DOHH2 (cell line): ENCODE measurements around the gene GAS6.

Experiments
- H3F3A ChIP-seq: fragments of 200-600 bp; sonication (generic), shearing (Covaris generic); 2 replicates; pipeline ENCODE4 v1.6.0; 2016; ENCODE audit warnings: antibody characterized with exemption, mild to moderate bottlenecking; ENCODE audit not compliant: control insufficient read depth, insufficient read depth
- H3K27ac ChIP-seq: fragments of 200-600 bp; sonication (generic); 2 replicates; pipeline ENCODE4 v1.5.1; 2014; ENCODE audit warnings: low read depth, mild to moderate bottlenecking, low read length, moderate library complexity
- H3K27me3 ChIP-seq: fragments of 200-600 bp; sonication (generic); 2 replicates; pipeline ENCODE4 v1.6.1; 2014; ENCODE audit warnings: mild to moderate bottlenecking, low read length, mixed read lengths; ENCODE audit not compliant: control insufficient read depth
- H3K36me3 ChIP-seq: fragments of 200-600 bp; sonication (generic); 2 replicates; pipeline ENCODE4 v1.6.1; 2014; ENCODE audit warnings: mild to moderate bottlenecking, low read length, moderate library complexity, mixed read lengths; ENCODE audit not compliant: control insufficient read depth
- H3K4me1 ChIP-seq: fragments of 200-600 bp; sonication (generic); 2 replicates; pipeline ENCODE4 v1.6.1; 2014; ENCODE audit warnings: mild to moderate bottlenecking, low read length, mixed read lengths; ENCODE audit not compliant: control insufficient read depth
- H3K4me2 ChIP-seq: fragments of 200-600 bp; sonication (generic); 2 replicates; pipeline ENCODE4 v1.6.0; 2014; ENCODE audit warnings: mild to moderate bottlenecking, low read length, moderate library complexity
- H3K4me3 ChIP-seq: fragments of 200-600 bp; sonication (generic); 2 replicates; pipeline ENCODE4 v1.5.1; 2014; ENCODE audit warnings: mild to moderate bottlenecking, low read length, mixed read lengths
- H3K79me2 ChIP-seq: fragments of 200-600 bp; sonication (generic); 2 replicates; pipeline ENCODE4 v1.6.1; 2014; ENCODE audit warnings: mild to moderate bottlenecking, low read length, mixed read lengths; ENCODE audit not compliant: control insufficient read depth
- H3K9me2 ChIP-seq: fragments of 200-600 bp; sonication (generic); replicated peaks from 2 replicates; pipeline ENCODE4 v1.6.1; 2014; ENCODE audit warnings: mild to moderate bottlenecking, low read length, mixed read lengths; ENCODE audit not compliant: control insufficient read depth
- H3K9me3 ChIP-seq: fragments of 200-600 bp; sonication (generic); 2 replicates; pipeline ENCODE4 v1.6.1; 2014; ENCODE audit warnings: antibody characterized with exemption, low read length, mixed read lengths; ENCODE audit not compliant: control insufficient read depth, insufficient read depth
- H4K20me1 ChIP-seq: fragments of 200-600 bp; sonication (generic); 2 replicates; pipeline ENCODE4 v1.6.0; 2014; ENCODE audit warnings: low read depth, mild to moderate bottlenecking, antibody characterized with exemption, low read length, moderate library complexity; ENCODE audit not compliant: control insufficient read depth, insufficient read depth
- CTCF ChIP-seq: fragments of 200-600 bp; sonication (generic); IDR thresholded peaks from one replicate; pipeline ENCODE4 v1.5.1; 2014; ENCODE audit warnings: antibody characterized with exemption, mild to moderate bottlenecking, low read depth, low read length; ENCODE audit not compliant: poor library complexity, severe bottlenecking
- EZH2phosphoT487 ChIP-seq: fragments of 200-600 bp; sonication (generic); IDR thresholded peaks from 2 replicates; pipeline ENCODE4 v1.6.1; 2017; ENCODE audit warnings: borderline replicate concordance, mild to moderate bottlenecking, antibody characterized with exemption, low read length, moderate library complexity, mixed read lengths

The GAS6 gene

GRCh38 chr13:113882267-113882630 is 18.4 kb upstream of the GAS6 start:
- H3K4me2 ChIP-seq = no peak overlapping the region

GRCh38 chr13:113881614-113882266 is 17.9 kb upstream of the GAS6 start:
- Histone ChIP-seq H3K9me2 (no peaks in the 10 kb centered on the region), H3K4me1 (no peaks in the 10 kb centered on the region), H4K20me1 (no peaks in the 10 kb centered on the region), H3K4me3 (no peak overlapping the region), H3K36me3 (no peaks in the 10 kb centered on the region), H3K79me2 (no peaks in the 10 kb centered on the region), H3K4me2 (no peak overlapping the region), H3K27ac (no peak overlapping the region), H3K9me3 (no peaks in the 10 kb centered on the region), H3K27me3 (no peaks in the 10 kb centered on the region), H3F3A (no peaks in the 10 kb centered on the region)
- TF ChIP-seq EZH2phosphoT487 (no peak), CTCF (no peak)

More at GRCh38 chr13:113882267-113882630, 18.4 kb upstream of the GAS6 start:
- H3K27ac ChIP-seq = no peak overlapping the region
- no peaks in the 10 kb centered on the region for H3K36me3 ChIP-seq
- no peaks in the 10 kb centered on the region for H4K20me1 ChIP-seq
- H3K27me3 ChIP-seq = no peaks in the 10 kb centered on the region
- no peaks in the 10 kb centered on the region for H3K79me2 ChIP-seq
- H3K9me2 ChIP-seq = no peaks in the 10 kb centered on the region
- no peak overlapping the region for H3K4me3 ChIP-seq
- H3K4me1 ChIP-seq = no peaks in the 10 kb centered on the region
- H3F3A ChIP-seq = no peaks in the 10 kb centered on the region
- TF ChIP-seq EZH2phosphoT487 (no peak), CTCF (no peak)
- no peaks in the 10 kb centered on the region for H3K9me3 ChIP-seq

GRCh38 chr13:113880651-113881611 is 17.1 kb upstream of the GAS6 start:
- no peaks in the 10 kb centered on the region for H4K20me1 ChIP-seq
- H3K27me3 ChIP-seq = no peaks in the 10 kb centered on the region
- no peaks in the 10 kb centered on the region for H3K9me2 ChIP-seq
- H3K27ac ChIP-seq = no peak overlapping the region
- H3F3A ChIP-seq = no peaks in the 10 kb centered on the region
- H3K36me3 ChIP-seq = no peaks in the 10 kb centered on the region
- no peaks in the 10 kb centered on the region for H3K79me2 ChIP-seq
- TF ChIP-seq EZH2phosphoT487 (no peak), CTCF (no peak)
- H3K4me2 ChIP-seq = no peak overlapping the region
- peaks cover 2% of the 10 kb centered on the region; the same call in 1 of the 2 replicates for H3K9me3 ChIP-seq
- H3K4me1 ChIP-seq = no peaks in the 10 kb centered on the region
- H3K4me3 ChIP-seq = no peak overlapping the region
